Colonic mucosa (tissue), 4 donors: Measurements from ENCODE around the gene NEIL3. TPM values are rescaled to one million over a fixed set of nuclear protein-coding genes. Genes with fewer than 3 reads are reported as not detected.
A peak's percentile ranks its signal among the peaks of the same experiment; 100 is the strongest.

ENCODE experiments used
- DNase-seq: peaks from one replicate; pipeline ENCODE4 v3.0.0-alpha.2; 2020
- H3K27ac ChIP-seq: fragments of 200-600 bp; one replicate; pipeline ENCODE4 v1.8.0; 2021
- H3K27me3 ChIP-seq: fragments of 200-600 bp; one replicate; pipeline ENCODE4 v1.8.0; 2021
- H3K36me3 ChIP-seq: fragments of 200-600 bp; one replicate; pipeline ENCODE4 v1.8.0; 2021
- H3K4me1 ChIP-seq: fragments of 200-600 bp; one replicate; pipeline ENCODE4 v1.8.0; 2021; ENCODE audit warnings: mild to moderate bottlenecking
- H3K4me3 ChIP-seq: fragments of 200-600 bp; one replicate; pipeline ENCODE4 v1.8.0; 2021
- H3K9ac ChIP-seq, 2 donors: one replicate each; pipeline ENCODE4 v1.7.0; 2013; ENCODE audit warnings: control low read depth in 2 of 2, low read depth in 2 of 2, low read length in 2 of 2
- H3K9me3 ChIP-seq: fragments of 200-600 bp; one replicate; pipeline ENCODE4 v1.8.0; 2021
- CTCF ChIP-seq: fragments of 200-600 bp; IDR thresholded peaks from one replicate; pipeline ENCODE4 v1.8.0; 2022; ENCODE audit warnings: antibody characterized with exemption, mild to moderate bottlenecking
- intact Hi-C: fragments of 100-400 bp; cut with DNase I; formaldehyde crosslinking; loops from one replicate; pipeline ENCODE4 v1.14.1; 2022
- total RNA-seq, 2 donors: library from RNA; stranded (reverse); fragmentation: NEBNext Ultra II Directional in 1 of 2; extraction: Animal tissue kit (Norgen Biotek cat#: 25700) in 1 of 2; gene quantifications; one replicate each; pipeline ENCODE4 v1.2.1, GENCODE V29; 2021
- donor health status: healthy.
- donor health status: DM: no; HTN: no; CAD: no.
- donor health status: DM: no; HTN: no; CAD: no.

Gene NEIL3
- total RNA-seq, result 1 to 10 TPM; 2.5 to 6.1 TPM

GRCh38 chr4:177309522-177310371 is at the start of gene NEIL3:
NEIL3 (plus strand) TSS chr4:177309874; CDS start chr4:177309954, 80 bp downstream.
- H3K4me1 ChIP-seq, result peaks cover 5% of the 10 kb centered on the region
- intact Hi-C loops, result no loop called here
- DNase-seq, result peak; percentile 96
- H3K9me3 ChIP-seq, result no peaks in the 10 kb centered on the region
- H3K36me3 ChIP-seq, result no peaks in the 10 kb centered on the region
- TF ChIP-seq CTCF, result no peak
- no peak within 1 kb of the TSS for H3K27ac ChIP-seq
- peak within 1 kb of the TSS; percentile 31 to 44 for H3K9ac ChIP-seq
- peak within 1 kb of the TSS; percentile 91 for H3K4me3 ChIP-seq
- no peaks in the 10 kb centered on the region for H3K27me3 ChIP-seq

GRCh38 chr4:177263818-177264217 is 45.9 kb upstream of the NEIL3 start:
- Histone ChIP-seq H3K4me3 (no peak overlapping the region), H3K27ac (no peak overlapping the region), H3K9me3 (no peaks in the 10 kb centered on the region), H3K9ac (no peak overlapping the region), H3K27me3 (no peaks in the 10 kb centered on the region), H3K4me1 (no peaks in the 10 kb centered on the region), H3K36me3 (no peaks in the 10 kb centered on the region)
- DNase-seq, result no peak
- TF ChIP-seq CTCF, result no peak
- intact Hi-C loops, result no loop called here

- Histone ChIP-seq H3K4me3 (no peak overlapping the region), H3K9ac (no peak overlapping the region), H3K4me1 (no peaks in the 10 kb centered on the region), H3K27me3 (no peaks in the 10 kb centered on the region), H3K36me3 (no peaks in the 10 kb centered on the region), H3K27ac (no peak overlapping the region), H3K9me3 (no peaks in the 10 kb centered on the region)
- intact Hi-C loops, result no loop called here
- TF ChIP-seq CTCF, result no peak
- no peak for DNase-seq
Measured at GRCh38 chr4:177264788-177265422, 44.8 kb upstream of the NEIL3 start.

GRCh38 chr4:177265729-177266128 is 43.9 kb upstream of the NEIL3 start:
- TF ChIP-seq CTCF, result no peak
- DNase-seq, result no peak
- no peaks in the 10 kb centered on the region for H3K9me3 ChIP-seq
- intact Hi-C loops, result no loop called here
- no peaks in the 10 kb centered on the region for H3K4me1 ChIP-seq
- H3K9ac ChIP-seq, result no peak overlapping the region
- no peaks in the 10 kb centered on the region for H3K36me3 ChIP-seq
- no peaks in the 10 kb centered on the region for H3K27me3 ChIP-seq
- H3K4me3 ChIP-seq, result no peak overlapping the region
- no peak overlapping the region for H3K27ac ChIP-seq

GRCh38 chr4:177266506-177266905 is 43.2 kb upstream of the NEIL3 start:
- DNase-seq, result no peak
- no peaks in the 10 kb centered on the region for H3K9me3 ChIP-seq
- TF ChIP-seq CTCF, result no peak
- no peaks in the 10 kb centered on the region for H3K4me1 ChIP-seq
- H3K4me3 ChIP-seq, result no peak overlapping the region
- no peak overlapping the region for H3K27ac ChIP-seq
- H3K27me3 ChIP-seq, result no peaks in the 10 kb centered on the region
- no peaks in the 10 kb centered on the region for H3K36me3 ChIP-seq
- H3K9ac ChIP-seq, result no peak overlapping the region
- intact Hi-C loops, result no loop called here
